Parathyroid adenoma (tissue), 2 donors: ENCODE results near the gene BLTP2.

Experiments used
- H2AFZ ChIP-seq: fragments of 300-600 bp; sonication (generic); one replicate; pipeline ENCODE4 v1.7.0; 2017; ENCODE audit warnings: antibody characterized with exemption, mild to moderate bottlenecking
- H3K27ac ChIP-seq: fragments of 300-600 bp; sonication (generic); one replicate; pipeline ENCODE4 v1.7.0; 2017
- H3K27me3 ChIP-seq: fragments of 300-600 bp; sonication (generic); one replicate; pipeline ENCODE4 v1.7.0; 2017; ENCODE audit warnings: low read length; ENCODE audit not compliant: control insufficient read depth, insufficient read depth
- H3K36me3 ChIP-seq: fragments of 300-600 bp; sonication (generic); one replicate; pipeline ENCODE4 v1.7.0; 2017; ENCODE audit warnings: low read length; ENCODE audit not compliant: control insufficient read depth, insufficient read depth
- H3K4me1 ChIP-seq: fragments of 300-600 bp; sonication (generic); one replicate; pipeline ENCODE4 v1.7.0; 2017; ENCODE audit warnings: control low read depth
- H3K4me2 ChIP-seq: fragments of 300-600 bp; sonication (generic); one replicate; pipeline ENCODE4 v1.7.0; 2017; ENCODE audit warnings: low read length
- H3K4me3 ChIP-seq: fragments of 300-600 bp; sonication (generic); one replicate; pipeline ENCODE4 v1.7.0; 2017; ENCODE audit warnings: low read depth, low read length
- H3K79me2 ChIP-seq: fragments of 300-600 bp; sonication (generic); one replicate; pipeline ENCODE4 v1.7.0; 2017; ENCODE audit warnings: control low read depth
- H3K9ac ChIP-seq: fragments of 300-600 bp; sonication (generic); one replicate; pipeline ENCODE4 v1.7.0; 2017; ENCODE audit warnings: mild to moderate bottlenecking
- H3K9me3 ChIP-seq: fragments of 300-600 bp; sonication (generic); one replicate; pipeline ENCODE4 v1.7.0; 2017; ENCODE audit warnings: low read length; ENCODE audit not compliant: control insufficient read depth
- TF ChIP-seq, protein P1 (sequence below): fragments of 300-600 bp; sonication (generic); IDR thresholded peaks from one replicate; pipeline ENCODE4 v1.7.0; 2017; ENCODE audit warnings: antibody characterized with exemption, mild to moderate bottlenecking
- donor health status: primary hyperparathyroidism.

BLTP2 gene

GRCh38 chr17:28623696-28624095 is 21.3 kb downstream of the BLTP2 start:
- Histone ChIP-seq H3K79me2 (no peaks in the 10 kb centered on the region), H3K27ac (no peak overlapping the region), H3K27me3 (no peaks in the 10 kb centered on the region), H2AFZ (no peak overlapping the region), H3K4me1 (no peaks in the 10 kb centered on the region), H3K36me3 (no peaks in the 10 kb centered on the region), H3K9ac (no peak overlapping the region), H3K4me2 (no peak overlapping the region), H3K9me3 (no peaks in the 10 kb centered on the region), H3K4me3 (no peak overlapping the region)
- TF ChIP-seq, protein P1, sequence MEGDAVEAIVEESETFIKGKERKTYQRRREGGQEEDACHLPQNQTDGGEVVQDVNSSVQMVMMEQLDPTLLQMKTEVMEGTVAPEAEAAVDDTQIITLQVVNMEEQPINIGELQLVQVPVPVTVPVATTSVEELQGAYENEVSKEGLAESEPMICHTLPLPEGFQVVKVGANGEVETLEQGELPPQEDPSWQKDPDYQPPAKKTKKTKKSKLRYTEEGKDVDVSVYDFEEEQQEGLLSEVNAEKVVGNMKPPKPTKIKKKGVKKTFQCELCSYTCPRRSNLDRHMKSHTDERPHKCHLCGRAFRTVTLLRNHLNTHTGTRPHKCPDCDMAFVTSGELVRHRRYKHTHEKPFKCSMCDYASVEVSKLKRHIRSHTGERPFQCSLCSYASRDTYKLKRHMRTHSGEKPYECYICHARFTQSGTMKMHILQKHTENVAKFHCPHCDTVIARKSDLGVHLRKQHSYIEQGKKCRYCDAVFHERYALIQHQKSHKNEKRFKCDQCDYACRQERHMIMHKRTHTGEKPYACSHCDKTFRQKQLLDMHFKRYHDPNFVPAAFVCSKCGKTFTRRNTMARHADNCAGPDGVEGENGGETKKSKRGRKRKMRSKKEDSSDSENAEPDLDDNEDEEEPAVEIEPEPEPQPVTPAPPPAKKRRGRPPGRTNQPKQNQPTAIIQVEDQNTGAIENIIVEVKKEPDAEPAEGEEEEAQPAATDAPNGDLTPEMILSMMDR, result no peak

- Histone ChIP-seq H3K9ac (no peak overlapping the region), H3K4me2 (no peak overlapping the region), H3K9me3 (no peaks in the 10 kb centered on the region), H3K4me1 (no peaks in the 10 kb centered on the region), H3K79me2 (no peaks in the 10 kb centered on the region), H3K27me3 (no peaks in the 10 kb centered on the region), H3K27ac (no peak overlapping the region), H3K36me3 (no peaks in the 10 kb centered on the region), H3K4me3 (no peak overlapping the region), H2AFZ (no peak overlapping the region)
- TF ChIP-seq, protein P1, result no peak
Measured at GRCh38 chr17:28622186-28622585, 22.8 kb downstream of the BLTP2 start.

DNA sequence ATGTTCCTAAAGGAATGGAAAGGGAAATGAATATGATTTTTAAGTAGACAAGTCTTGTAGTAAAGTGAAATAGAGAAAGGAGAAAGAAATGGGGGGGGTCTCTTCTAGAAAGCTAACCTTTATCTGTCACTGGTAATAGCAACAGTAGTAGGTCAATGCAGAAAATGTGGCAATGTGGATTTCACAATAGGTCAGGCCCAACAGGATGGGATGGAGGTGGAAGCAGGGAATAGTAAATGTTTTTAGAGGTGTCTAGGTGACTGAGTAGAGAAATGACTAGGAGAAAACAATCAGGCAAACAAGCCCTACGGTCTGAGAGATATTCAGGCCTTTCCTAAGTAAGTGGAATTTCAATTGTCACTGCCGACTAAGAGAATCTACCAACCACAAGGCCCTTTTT is 24.9 kb downstream of the BLTP2 start:
- Histone ChIP-seq H3K36me3 (no peaks in the 10 kb centered on the region), H3K79me2 (no peaks in the 10 kb centered on the region), H3K4me2 (no peak overlapping the region)

DNA sequence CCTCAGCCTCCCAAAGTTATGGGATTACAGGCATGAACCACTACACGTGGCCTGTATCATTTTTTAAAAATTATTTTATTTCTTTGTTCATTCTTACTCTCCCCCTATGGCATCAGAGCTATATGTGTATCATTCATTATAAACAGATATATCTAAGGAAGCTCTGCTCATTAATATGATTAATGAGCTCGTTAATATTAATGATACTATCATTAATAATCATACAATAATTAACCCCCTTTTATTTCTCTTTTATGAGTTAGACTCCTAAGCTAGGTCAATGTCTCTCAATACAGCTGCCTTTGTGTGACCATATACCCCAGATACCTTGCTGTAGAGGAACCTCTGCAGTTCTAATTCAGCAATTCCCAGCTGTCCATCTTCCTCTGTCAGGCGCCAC is 26.5 kb downstream of the BLTP2 start:
- H3K9me3 ChIP-seq, result no peaks in the 10 kb centered on the region
- no peak overlapping the region for H3K9ac ChIP-seq
- H3K4me1 ChIP-seq, result no peaks in the 10 kb centered on the region
- no peak overlapping the region for H3K27ac ChIP-seq
- H3K36me3 ChIP-seq, result no peaks in the 10 kb centered on the region
- H3K27me3 ChIP-seq, result no peaks in the 10 kb centered on the region
- H3K79me2 ChIP-seq, result no peaks in the 10 kb centered on the region
- H3K4me2 ChIP-seq, result no peak overlapping the region
- H3K4me3 ChIP-seq, result no peak overlapping the region
- no peak overlapping the region for H2AFZ ChIP-seq
- TF ChIP-seq, protein P1, result no peak

More for the DNA sequence above, 24.9 kb downstream of the BLTP2 start:
- H3K4me3 ChIP-seq, result no peak overlapping the region
- H2AFZ ChIP-seq, result no peak overlapping the region
- TF ChIP-seq, protein P1, result no peak
- no peak overlapping the region for H3K27ac ChIP-seq
- no peaks in the 10 kb centered on the region for H3K4me1 ChIP-seq
- no peaks in the 10 kb centered on the region for H3K27me3 ChIP-seq
- H3K9me3 ChIP-seq, result no peaks in the 10 kb centered on the region
- no peak overlapping the region for H3K9ac ChIP-seq

DNA sequence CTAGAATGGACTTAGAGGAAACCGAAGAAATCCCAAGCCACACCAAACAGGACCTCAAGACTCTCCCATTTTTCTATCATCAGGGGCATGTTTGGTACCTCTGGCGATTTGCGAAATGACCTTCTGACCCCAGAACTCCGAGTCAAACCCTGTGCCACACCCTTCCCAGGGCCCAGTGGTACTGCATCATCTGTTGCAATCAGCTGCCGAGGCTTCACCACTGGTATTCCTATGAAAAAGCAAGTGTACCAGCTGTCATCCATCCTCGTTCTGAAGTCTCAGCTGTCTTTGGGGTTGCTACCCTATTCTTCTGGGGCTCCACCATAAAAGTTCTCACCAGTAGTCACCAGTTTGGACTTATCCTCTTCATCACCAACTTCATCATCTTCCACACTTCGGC is 28.7 kb downstream of the BLTP2 start:
- no peaks in the 10 kb centered on the region for H3K79me2 ChIP-seq
- no peak overlapping the region for H2AFZ ChIP-seq
- no peaks in the 10 kb centered on the region for H3K9me3 ChIP-seq
- TF ChIP-seq, protein P1, result no peak
- H3K4me1 ChIP-seq, result no peaks in the 10 kb centered on the region
- no peak overlapping the region for H3K4me3 ChIP-seq
- no peak overlapping the region for H3K27ac ChIP-seq
- no peaks in the 10 kb centered on the region for H3K36me3 ChIP-seq
- no peak overlapping the region for H3K9ac ChIP-seq
- no peaks in the 10 kb centered on the region for H3K27me3 ChIP-seq
- no peak overlapping the region for H3K4me2 ChIP-seq
